ENCODE measurements around the gene EVX1. TPM values are rescaled to one million over a fixed set of nuclear protein-coding genes. Genes with fewer than 3 reads are reported as not detected.

Gene EVX1
- total RNA-seq, 1 experiment from 2014 or later, result 0.10 TPM

- intact Hi-C loops (cut with micrococcal nuclease; ENCODE audit: unreplicated experiment), result no loop called here
- H3K27me3 ChIP-seq (ENCODE audit: control insufficient read depth, insufficient read depth, low read length), result no peaks in the 10 kb centered on the region; the same call in 1 of the 2 replicates
- ChIA-PET CTCF (interaction anchor here (1.4 kb wide), 1 partner anchor 399 kb away, joined by 4 read pairs; no protein-coding TSS in a partner anchor), POLR2A (no interaction called here)
- H3K4me3 ChIP-seq (ENCODE audit: low read depth in 2 of 2, low read length in 2 of 2), result no peak overlapping the region
- no peaks in the 10 kb centered on the region for H3K9me3 ChIP-seq (ENCODE audit: control insufficient read depth, insufficient read depth, low read depth, low read length)
- H3K4me1 ChIP-seq (ENCODE audit: control insufficient read depth, insufficient read depth, low read length), result peaks cover 6% of the 10 kb centered on the region
- no peaks in the 10 kb centered on the region for H3K36me3 ChIP-seq (ENCODE audit: control insufficient read depth, insufficient read depth, low read length)
- in situ Hi-C loops (cut with HindIII; ENCODE audit: low pct_unique_long_range_greater_than_20kb, low sequenced_read_pairs), result no loop called here
- no peak overlapping the region for H3K27ac ChIP-seq (ENCODE audit: low read length)
- BruUV-seq (replicated peaks), result no TSS peak
- DNase-seq (ENCODE audit: low read depth, low spot score) (no peak), ATAC-seq (no peak)
- TF ChIP-seq POLR2AphosphoS5 (IDR thresholded peaks at IDR 0.05; ENCODE audit: low read depth, low read length) (no peak), CTCF (IDR thresholded peaks at IDR 0.05) (no peak), TCF7L2 (IDR thresholded peaks at IDR 0.05; ENCODE audit: low read depth, low read length) (no peak), REST (IDR thresholded peaks at IDR 0.05; ENCODE audit: insufficient read depth in 1 of 2, low read depth in 2 of 2, low read length in 1 of 2) (no peak), SIN3A (IDR thresholded peaks at IDR 0.05; ENCODE audit: borderline replicate concordance, insufficient read depth, low read depth, low read length) (no peak)
Measured at GRCh38 chr7:27207348-27207985, 35.1 kb upstream of the EVX1 start.

GRCh38 chr7:27208998-27209397 is 33.6 kb upstream of the EVX1 start:
- no peak overlapping the region for H3K4me3 ChIP-seq (ENCODE audit: low read depth in 2 of 2, low read length in 2 of 2)
- peaks cover 6% of the 10 kb centered on the region for H3K4me1 ChIP-seq (ENCODE audit: control insufficient read depth, insufficient read depth, low read length)
- POLR2A ChIA-PET, result no interaction called here
- intact Hi-C loops (cut with micrococcal nuclease; ENCODE audit: unreplicated experiment), result no loop called here
- in situ Hi-C loops (cut with HindIII; ENCODE audit: low pct_unique_long_range_greater_than_20kb, low sequenced_read_pairs), result no loop called here
- DNase-seq (ENCODE audit: low read depth, low spot score) (no peak), ATAC-seq (no peak)
- no TSS peak for BruUV-seq (replicated peaks)
- H3K27me3 ChIP-seq (ENCODE audit: control insufficient read depth, insufficient read depth, low read length), result no peaks in the 10 kb centered on the region; the same call in 1 of the 2 replicates
- no peaks in the 10 kb centered on the region for H3K36me3 ChIP-seq (ENCODE audit: control insufficient read depth, insufficient read depth, low read length)
- CTCF ChIA-PET, result interaction anchor here (0.6 to 1.4 kb wide), 2 partner anchors 397 to 883 kb away, joined by 4 read pairs; no protein-coding TSS in a partner anchor
- H3K27ac ChIP-seq (ENCODE audit: low read length), result no peak overlapping the region
- no peaks in the 10 kb centered on the region for H3K9me3 ChIP-seq (ENCODE audit: control insufficient read depth, insufficient read depth, low read depth, low read length)
- TF ChIP-seq POLR2AphosphoS5 (IDR thresholded peaks at IDR 0.05; ENCODE audit: low read depth, low read length) (no peak), REST (IDR thresholded peaks at IDR 0.05; ENCODE audit: insufficient read depth in 1 of 2, low read depth in 2 of 2, low read length in 1 of 2) (no peak), TCF7L2 (IDR thresholded peaks at IDR 0.05; ENCODE audit: low read depth, low read length) (no peak), CTCF (IDR thresholded peaks at IDR 0.05) (no peak), SIN3A (IDR thresholded peaks at IDR 0.05; ENCODE audit: borderline replicate concordance, insufficient read depth, low read depth, low read length) (no peak)

Measured in Panc1 (cell line).